GM19438 (cell line): Measurements from ENCODE around the gene CLCA1.

Experiments
- ATAC-seq: cut with Tn5 transposase; IDR thresholded peaks from one replicate; pipeline ENCODE4 v1.9.1; 2021; ENCODE audit warnings: low read depth; ENCODE audit not compliant: unreplicated experiment

The CLCA1 gene

DNA sequence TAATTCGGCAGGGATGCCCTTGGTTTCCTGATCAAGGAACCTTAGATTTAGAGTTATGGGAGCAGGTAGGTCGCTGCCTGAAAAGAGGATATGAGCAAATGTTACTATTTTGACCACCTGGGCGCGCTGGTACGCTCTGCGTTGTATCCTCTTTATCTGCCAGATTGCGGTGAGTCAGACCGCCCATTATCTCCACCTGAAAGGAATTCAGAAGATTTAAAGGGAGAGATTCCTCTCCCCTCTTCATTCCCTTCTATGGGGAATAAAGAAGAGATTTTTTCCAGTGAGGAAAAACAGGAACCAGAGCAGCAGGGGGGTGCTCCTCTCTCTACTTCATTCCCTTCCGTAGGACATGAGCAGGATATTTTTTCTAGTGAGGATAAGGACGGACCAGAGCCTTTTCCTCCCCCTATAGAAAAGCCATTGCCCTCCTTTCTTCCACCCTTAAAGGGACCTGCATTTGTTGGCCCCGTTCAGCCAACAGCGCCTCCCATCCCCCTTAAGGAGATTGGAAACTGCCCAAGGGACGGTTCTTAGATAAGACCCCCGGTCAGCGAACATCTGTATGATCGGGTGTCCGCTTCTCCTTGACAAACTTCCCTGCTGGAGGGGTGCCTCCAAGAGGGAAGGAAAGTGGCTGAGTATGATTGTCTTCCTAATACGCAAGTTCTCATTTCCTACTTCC, 34.1 kb downstream of the CLCA1 start:
- ATAC-seq: no peak

DNA sequence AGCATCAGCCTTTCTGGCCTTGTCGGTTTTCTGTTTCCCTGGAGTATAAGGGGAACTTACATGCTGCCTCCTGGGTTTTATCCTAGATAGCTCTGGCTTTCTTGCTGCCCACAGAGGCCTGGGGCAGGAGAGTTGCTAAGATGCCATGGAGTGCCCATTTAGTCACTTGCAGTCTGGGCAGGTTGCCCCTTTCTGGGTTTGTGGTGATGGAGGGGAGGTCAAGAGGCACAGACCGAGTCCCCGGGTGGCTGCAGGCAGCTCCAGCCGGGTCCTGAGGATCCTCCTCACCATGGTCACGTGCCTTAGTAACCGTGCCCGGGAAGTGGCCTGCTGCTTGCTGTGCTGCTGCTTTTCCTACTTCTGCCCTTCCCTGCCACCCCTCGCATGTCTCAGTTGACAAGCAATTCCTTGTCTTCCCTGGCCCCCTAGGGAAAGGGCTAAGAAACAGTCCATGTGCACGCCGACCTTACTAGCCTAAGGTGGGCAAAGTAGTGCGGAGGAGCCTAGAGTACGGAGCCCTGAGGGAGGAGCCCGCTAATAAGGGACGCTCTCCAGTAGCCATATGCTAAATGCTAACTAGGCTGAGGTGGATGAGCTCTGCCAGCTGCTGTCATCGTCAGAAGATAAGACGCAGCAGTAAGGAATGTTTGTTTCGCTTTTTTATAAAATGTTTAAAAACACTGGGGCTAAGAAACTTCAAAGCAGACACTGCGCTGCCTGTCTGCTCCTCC, 34.8 kb downstream of the CLCA1 start:
- no peak for ATAC-seq

DNA sequence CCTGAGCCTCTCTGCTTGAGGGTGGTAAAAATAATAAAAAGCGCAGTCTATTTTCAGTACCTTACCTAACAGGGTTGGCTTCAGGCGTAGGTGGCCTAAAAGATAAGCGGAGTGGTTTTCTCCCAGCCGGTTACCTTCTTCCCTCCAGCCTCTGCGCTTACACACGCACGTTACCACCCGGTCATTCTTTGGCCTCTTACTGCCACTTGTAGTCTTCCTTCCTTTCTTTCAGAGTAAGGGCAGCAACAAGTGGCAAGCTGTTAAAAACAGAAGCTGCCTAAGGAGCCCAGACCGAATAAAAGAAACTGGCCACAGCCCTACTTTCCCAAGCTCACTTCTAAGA, 35.4 kb downstream of the CLCA1 start:
- ATAC-seq: no peak

DNA sequence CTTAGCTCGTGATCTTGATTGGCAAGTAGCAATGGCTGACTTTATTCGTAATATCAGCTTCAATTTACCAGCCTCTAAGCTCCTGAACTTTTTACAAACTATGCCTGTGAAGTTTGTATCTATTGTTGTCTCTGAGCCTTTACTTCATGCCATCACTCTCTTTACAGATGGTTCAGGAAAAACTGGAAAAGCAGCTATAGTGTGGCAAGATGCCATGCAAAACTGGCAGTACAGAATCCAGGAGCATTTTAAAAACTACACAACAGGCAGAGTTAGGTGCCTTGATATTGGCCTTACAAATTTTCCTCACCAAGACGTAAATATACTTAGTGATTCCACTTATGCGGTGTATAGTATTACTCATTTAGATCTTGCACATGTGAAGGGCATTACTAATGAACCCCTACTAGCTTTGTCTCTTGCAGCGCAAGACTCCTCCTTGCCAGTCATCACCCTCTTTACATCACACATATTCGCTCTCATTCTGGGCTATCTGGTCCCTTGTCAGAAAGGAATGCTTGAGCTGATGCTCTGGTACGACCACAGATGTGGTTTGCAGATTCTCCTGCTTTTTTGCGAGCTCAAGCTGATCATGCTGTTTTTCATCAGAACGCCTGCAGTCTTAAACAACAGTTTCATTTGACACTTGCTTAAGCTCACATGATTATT, 36.3 kb downstream of the CLCA1 start:
- no peak for ATAC-seq

DNA sequence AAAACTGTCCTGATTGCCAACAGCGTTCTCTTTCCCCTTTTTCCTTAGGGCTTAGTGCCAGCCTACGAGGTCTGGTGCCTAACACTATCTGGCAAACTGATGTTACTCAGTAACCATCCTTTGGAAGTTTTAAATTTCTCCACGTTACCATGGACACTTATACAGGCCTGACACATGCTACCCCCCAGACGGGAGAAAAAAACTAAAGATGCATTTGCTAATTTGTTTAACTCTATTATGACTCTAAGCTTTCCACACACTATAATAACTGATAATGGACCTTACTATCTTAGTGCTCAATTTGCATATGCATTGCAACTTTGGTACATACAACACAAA, 36.8 kb downstream of the CLCA1 start:
- ATAC-seq: no peak

DNA sequence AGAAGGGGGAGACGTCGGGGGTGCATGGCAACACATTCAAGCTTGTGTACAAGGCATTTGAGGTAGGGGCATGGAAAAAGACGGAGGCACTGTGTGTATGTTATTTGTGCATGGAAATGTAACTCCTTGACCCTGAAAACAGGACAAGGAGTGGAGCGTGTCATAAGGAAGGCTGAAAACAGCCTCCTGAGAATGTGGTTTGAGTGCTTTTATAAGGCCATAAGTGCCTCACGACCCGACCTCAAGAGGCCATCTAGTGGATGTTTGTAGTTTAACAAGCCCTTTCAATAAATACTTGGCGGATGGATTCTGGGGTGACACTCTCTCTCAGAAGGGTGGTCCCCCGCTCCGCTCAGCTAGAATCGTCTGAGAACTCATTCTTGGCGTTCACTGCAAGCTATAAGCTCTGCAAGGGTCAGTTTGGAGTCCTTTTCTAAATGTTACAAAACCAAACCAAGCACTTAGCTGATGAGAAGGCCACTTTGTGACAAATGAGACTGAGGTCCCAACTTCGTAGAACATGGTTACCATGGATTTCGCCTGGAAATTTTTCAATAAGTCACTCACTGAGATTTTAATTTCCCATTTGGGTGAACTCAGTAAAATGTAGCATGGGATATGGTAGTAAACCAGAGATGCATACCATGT, 39.3 kb downstream of the CLCA1 start:
- no peak for ATAC-seq

DNA sequence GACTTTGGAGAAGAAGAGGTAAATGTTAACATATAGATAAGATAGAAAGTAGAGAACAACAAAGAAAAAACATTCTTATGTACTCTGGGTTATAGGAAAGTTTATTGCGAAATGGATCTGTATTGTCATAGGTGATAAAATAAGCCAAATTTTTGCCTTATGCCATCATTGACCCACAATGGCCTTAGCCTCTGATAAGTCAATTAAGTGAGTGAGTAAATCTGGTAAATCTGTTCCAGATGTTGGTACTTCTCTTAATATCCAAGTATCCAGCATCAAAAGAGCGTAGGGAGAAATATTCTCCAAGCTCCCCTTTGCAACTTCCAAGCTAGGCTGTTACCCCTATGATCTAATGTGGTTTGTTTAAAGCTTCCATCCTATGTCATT, 39.8 kb downstream of the CLCA1 start:
- ATAC-seq: no peak

DNA sequence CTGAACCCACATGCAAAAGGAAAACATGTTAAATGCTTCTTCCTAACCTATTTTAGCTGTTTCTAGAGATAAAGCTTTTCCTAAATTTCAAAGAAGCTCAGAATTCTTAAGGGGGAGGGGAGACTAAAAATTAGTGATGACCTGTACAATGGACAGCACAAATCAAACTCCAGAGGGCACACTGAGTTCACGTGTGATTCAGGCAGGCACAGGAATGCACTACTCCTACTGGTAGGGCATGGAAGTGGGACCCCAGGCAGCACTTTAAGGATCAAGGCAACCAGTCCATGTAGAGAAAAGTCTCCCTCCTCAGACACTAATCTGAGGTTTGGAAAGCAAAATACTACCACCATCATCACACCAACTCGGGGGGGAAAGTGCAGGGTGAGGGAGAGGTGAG, 46.9 kb downstream of the CLCA1 start:
- no peak for ATAC-seq

DNA sequence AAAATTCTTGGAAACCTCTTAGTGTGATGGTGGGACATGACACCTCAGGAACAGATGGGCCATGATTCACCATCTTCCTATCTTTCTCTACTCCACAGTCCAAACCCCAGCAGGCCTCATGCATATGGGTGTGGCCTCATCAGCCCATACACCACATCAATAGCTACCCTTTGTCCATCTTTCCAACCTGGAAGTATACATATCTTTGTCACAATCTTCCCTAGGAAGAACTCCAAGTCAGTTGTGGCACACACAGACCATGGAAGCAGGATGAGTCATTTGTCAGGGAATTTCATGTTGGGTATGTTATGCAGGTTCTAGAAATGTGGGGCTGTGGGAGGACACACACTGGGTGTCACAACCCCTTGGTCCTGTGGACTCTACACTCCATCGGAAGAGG, 47.6 kb downstream of the CLCA1 start:
- no peak for ATAC-seq

DNA sequence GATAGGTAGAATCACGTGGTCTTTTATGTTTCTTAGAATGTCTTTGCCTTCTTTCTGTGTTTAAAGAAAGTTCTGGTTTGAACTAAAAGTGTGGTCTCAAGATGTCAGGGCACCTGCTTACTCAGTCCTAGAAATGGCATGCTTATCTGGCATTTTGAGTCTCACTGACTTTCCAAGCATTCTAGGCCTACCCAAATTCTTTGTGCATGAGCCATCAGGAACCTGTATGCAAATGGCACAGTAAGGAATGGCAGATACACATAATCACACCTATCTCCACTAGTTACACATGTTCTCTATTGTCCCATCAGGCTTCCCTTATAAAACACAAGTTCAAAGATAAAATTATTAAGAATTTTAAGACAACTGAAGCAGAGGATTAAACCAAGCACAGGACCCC, 48.6 kb downstream of the CLCA1 start:
- ATAC-seq: no peak

DNA sequence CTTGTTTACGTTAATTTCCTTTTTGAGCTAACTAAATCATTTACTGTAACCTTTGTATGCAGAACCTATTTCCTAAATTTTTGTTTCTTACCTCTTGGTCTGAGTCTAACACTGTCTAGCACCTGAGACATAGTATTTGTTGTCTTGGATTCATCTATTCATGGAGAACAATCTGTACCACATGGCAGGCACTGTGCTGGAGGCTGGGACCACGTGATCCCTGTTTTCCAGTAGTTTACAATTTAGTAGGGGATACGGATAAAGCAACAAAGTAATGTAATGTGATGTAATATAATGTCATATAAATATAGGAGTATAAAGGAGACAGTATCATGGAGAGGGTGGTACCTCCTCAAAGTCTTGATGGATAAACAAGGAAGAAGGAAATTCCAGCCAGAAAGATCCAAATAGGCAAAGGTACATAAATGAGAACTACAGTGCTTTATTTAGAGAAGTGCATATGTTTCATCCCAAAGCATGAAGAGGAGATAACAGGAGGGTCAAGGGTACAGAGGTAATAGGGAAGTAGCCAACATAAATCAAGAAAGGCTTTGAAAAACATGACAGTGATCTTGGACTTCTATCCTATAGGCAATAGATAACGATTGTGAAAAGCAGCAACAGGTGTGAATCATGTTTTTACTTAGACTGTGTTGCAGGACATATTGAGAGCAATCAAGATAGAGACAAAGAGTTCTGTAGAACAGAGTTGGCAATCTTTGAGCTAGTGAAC, 52.2 kb downstream of the CLCA1 start:
- ATAC-seq: no peak

DNA sequence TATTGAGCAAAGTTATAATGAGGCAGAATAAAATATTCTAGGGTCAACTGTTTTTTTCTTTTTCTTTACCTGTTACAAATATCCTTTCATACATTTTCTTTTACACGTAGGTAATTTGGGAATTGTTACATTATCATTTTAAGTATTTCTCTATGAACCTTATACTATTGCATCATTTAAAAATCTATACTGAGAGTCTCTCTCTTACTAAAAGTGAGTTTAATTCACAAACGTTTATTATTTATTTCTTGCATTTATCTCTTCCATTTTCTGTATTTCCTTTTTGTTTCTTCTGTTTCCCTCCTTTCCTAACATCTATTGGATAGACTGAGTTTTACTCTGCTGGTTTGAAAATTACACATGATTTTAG, 52.8 kb downstream of the CLCA1 start:
- ATAC-seq: no peak

DNA sequence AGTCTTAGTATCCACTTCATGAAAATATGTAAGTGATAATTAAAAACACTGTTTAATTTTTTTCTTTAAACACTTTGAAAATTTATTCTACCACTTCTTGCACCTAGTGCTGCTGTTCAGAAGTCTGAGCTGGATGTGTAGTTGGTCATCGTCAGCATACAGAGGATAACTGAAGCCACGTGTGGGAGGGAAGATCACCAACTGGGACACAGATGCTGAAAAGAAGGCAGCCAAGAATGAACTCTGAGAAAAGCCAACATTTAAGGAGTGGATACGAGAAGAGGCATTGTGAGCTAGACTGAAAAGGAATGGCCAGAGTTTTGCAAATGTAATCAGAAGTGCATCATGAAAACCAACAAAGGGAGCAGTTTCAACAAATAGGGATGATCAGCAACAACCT, 53.5 kb downstream of the CLCA1 start:
- no peak for ATAC-seq

DNA sequence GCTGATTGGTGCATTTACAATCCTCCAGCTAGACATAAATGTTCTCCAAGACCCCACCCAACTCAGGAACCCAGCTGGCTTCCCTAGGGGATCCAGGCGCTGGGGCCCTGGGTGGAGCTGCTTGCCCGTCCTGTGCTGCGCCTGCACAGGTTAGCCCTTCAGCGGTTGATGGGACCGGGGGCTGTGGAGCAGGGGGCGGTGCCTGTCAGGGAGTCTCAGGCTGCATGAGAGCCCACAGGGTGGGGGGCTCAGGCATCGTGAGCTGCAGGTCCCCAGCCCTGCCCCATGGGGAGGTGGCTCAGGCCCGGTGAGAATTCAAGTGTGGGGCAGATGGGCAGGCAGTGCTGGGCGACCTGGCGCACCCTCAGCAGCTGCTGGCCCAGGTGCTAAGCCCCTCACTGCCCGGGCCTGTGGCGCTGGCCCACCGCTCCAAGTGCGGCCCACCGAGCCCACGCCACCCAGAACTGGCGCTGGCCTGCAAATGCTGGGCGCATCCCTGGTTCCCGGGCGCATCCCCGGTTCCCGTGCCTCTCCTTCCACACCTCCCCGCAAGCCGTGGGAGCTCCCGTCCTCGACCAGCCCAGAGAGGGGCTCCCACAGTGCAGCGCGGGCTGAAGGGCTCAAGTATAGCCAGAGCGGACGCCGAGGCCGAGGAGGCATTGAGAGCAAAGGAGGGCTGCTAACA, 55.1 kb downstream of the CLCA1 start:
- ATAC-seq: no peak

DNA sequence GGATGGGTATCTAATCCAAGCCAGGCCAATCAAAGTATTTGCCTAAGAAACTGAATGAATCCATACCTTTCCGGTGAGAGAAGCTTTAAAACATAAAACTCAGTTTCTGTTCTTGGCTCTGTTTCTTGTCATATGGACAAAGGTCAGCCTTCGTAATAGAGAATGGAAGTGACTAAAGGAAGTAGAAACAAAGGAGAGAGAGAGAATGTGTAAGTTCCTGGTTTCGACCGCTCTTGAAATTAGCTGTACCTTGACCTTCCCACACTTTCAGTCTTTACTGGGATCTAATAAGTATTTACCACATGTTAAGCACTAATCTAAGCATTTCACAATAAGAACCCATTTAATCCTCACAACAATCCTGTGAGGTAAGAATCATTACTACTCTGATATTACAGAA, 58.6 kb downstream of the CLCA1 start:
- no peak for ATAC-seq

DNA sequence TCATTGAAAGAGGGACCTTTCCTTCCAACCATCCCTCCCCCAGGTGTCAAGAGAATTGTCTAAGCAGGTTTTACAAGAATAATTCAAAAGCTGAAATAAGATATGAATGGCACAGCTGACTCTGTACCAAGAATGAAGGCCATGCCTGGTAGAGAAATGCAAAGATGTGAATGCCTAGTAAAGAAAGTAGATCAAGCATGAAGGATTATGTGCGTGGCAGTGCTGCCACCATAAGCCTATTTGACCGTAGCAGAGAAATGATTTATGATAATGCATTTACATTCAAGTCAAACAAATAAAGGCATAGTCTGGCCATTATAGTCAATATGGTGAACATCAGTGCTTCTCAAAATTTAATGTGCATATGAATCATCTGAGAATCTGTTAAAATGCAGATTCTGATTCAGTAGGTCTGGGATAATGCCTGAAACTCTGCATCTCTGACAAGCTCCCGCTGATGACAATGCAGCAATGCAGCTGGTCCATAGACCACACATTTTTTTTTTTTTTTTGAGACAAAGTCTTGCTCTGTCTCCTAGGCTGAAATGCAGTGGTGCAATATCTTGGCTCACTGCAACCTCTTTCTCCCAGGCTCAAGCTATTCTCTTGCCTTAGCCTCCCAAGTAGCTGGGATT, 61.6 kb downstream of the CLCA1 start:
- ATAC-seq: no peak

DNA sequence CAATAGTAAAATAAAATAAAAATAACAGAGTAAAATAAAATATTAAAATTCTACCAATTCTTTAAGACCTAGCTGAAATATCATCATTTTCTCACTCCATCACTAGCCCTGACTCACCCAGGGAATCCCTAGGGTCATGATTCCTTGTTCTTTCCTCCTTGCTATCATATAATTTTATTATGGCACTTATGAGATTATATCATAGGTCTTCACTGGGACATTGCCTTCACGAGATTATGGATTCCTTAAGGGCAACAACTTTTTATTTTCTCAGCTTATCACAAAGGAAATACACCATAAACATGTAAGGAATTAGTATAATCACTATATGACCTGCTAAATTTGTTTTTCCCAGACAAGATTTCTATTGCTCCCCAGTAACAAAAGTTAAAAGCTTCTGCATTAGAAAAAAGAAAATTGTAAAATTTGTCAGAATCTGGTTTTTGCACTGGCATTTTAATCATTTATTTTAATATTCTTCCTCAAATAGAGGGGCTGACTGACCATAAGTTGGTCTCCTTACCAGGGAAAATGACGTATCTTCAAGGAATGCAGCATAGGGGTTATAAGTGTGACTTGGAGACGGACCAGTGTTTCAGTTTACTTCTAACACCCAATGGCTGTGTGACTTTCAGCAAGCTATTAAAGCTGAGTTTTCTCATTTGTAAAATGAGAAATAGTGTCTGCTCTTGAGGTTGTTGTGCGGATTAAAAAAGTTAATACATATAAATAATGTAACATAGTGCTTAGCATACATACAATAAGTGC, 69.4 kb downstream of the CLCA1 start:
- no peak for ATAC-seq

DNA sequence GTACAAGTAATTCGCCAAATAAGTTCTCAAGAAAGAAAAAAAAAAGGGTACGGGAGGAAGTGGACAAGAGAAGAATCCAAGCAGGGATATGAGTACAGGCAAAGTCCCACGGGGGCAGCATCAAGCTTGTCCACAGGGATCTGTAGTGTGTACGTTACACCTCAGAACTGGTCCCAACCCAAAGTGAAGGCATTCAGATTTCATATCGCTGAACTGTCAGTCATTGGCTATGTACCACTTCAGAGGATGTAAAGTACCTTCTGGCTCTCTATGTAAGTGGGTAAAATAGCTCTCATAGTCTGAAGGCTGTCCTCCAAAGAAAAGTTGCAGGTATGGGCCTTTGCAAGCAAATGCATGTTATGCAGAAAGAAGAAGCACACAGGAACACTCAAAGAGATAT, 70.0 kb downstream of the CLCA1 start:
- no peak for ATAC-seq

DNA sequence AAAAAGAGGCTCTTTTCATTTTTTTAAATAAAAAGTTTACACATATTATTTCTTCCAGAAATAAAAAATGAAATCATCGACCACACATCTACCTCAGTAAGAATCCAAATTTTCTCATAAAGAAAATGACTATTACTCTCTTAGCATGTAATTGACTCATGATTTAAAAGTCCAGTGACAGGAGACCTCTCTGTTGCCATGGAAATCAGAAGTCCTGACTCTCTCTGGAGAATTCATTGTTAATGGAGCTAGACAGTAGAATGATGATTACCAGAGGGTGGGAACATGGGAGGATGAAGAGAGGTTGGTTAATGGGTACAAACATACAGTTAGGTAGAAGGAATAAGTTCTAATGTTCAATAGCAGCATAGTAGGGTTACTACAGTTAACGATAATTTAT, 73.1 kb downstream of the CLCA1 start:
- ATAC-seq: no peak
